Activated CD8-positive, alpha-beta T cell treated with anti-CD3 and anti-CD28 coated beads, Interleukin-2, amount 10 ng/mL, durations not matched to agents 7 days and 5 days (primary cell): ENCODE measurements around the gene SYCP2. TPM values are rescaled to one million over a fixed set of nuclear protein-coding genes. Genes with fewer than 3 reads are reported as not detected.

Experiments
- ATAC-seq: fragments of 150-1000 bp; cut with Tn5 transposase; one replicate; pipeline ENCODE4 v1.10.0; 2021; ENCODE audit warnings: moderate library complexity
- CTCF ChIA-PET: fragments of 350-600 bp; sonication (Branson Sonifier 250); formaldehyde crosslinking; loops from one replicate; lab custom pipeline; 2021; ENCODE audit warnings: antibody characterized with exemption; lab: Charles Lee
- POLR2A ChIA-PET: fragments of 350-600 bp; sonication (Branson Sonifier 250); formaldehyde crosslinking; loops from one replicate; lab custom pipeline; 2021; ENCODE audit warnings: antibody characterized with exemption; lab: Charles Lee
- DNase-seq: peaks from one replicate; pipeline ENCODE4 v3.0.0-alpha.2; 2020
- H3K27ac Mint-ChIP-seq: one replicate; pipeline ENCODE4 v1.8.0; 2021; ENCODE audit warnings: mild to moderate bottlenecking, mixed read lengths
- H3K27me3 Mint-ChIP-seq: one replicate; pipeline ENCODE4 v1.8.0; 2021; ENCODE audit warnings: low read depth, mixed read lengths
- H3K36me3 Mint-ChIP-seq: one replicate; pipeline ENCODE4 v1.8.0; 2021; ENCODE audit warnings: low read depth, mixed read lengths
- H3K4me1 Mint-ChIP-seq: one replicate; pipeline ENCODE4 v1.8.0; 2021; ENCODE audit warnings: low read depth, mixed read lengths
- H3K4me3 Mint-ChIP-seq: one replicate; pipeline ENCODE4 v1.8.0; 2021; ENCODE audit warnings: mild to moderate bottlenecking, mixed read lengths
- H3K9me3 Mint-ChIP-seq: one replicate; pipeline ENCODE4 v1.8.0; 2022; ENCODE audit warnings: mixed read lengths; ENCODE audit not compliant: insufficient read depth
- total RNA-seq, 2 experiments: library from RNA; stranded (reverse); gene quantifications; one replicate each; pipeline ENCODE4 v1.2.3, GENCODE V29; 2021

The SYCP2 gene
- total RNA-seq, 2 experiments from 2014 or later = 6.5 to 6.6 TPM

DNA sequence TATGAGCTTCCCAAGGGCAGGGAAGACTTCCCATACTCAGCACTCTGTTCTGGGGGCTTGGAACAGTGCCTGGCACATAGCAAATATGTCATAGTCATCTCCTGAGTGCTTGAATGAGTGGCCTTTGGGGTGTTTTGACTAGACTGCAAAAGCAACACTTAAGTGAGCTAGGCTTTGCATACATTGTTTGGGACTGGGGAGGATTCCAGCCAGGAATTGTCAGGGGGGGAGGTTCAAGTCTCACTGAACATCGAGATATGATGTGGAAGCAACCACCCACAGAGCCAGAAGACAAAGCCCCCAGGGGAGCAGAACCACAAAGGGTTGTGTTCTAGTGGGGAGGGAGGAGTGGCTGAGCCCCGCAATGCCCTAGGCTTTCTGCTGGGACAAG, 98.4 kb downstream of the SYCP2 start:
- ChIA-PET POLR2A (no interaction called here), CTCF (interaction anchor here (1.4 kb wide), 1 partner anchor 17 kb away, joined by 3 read pairs; no protein-coding TSS in a partner anchor)
- H3K4me3 Mint-ChIP-seq = no peak overlapping the region
- no peak for DNase-seq
- H3K27ac Mint-ChIP-seq = no peak overlapping the region
- H3K36me3 Mint-ChIP-seq = no peaks in the 10 kb centered on the region
- no peaks in the 10 kb centered on the region for H3K9me3 Mint-ChIP-seq
- ATAC-seq = no peak
- peaks cover 13% of the 10 kb centered on the region for H3K27me3 Mint-ChIP-seq
- H3K4me1 Mint-ChIP-seq = no peaks in the 10 kb centered on the region

DNA sequence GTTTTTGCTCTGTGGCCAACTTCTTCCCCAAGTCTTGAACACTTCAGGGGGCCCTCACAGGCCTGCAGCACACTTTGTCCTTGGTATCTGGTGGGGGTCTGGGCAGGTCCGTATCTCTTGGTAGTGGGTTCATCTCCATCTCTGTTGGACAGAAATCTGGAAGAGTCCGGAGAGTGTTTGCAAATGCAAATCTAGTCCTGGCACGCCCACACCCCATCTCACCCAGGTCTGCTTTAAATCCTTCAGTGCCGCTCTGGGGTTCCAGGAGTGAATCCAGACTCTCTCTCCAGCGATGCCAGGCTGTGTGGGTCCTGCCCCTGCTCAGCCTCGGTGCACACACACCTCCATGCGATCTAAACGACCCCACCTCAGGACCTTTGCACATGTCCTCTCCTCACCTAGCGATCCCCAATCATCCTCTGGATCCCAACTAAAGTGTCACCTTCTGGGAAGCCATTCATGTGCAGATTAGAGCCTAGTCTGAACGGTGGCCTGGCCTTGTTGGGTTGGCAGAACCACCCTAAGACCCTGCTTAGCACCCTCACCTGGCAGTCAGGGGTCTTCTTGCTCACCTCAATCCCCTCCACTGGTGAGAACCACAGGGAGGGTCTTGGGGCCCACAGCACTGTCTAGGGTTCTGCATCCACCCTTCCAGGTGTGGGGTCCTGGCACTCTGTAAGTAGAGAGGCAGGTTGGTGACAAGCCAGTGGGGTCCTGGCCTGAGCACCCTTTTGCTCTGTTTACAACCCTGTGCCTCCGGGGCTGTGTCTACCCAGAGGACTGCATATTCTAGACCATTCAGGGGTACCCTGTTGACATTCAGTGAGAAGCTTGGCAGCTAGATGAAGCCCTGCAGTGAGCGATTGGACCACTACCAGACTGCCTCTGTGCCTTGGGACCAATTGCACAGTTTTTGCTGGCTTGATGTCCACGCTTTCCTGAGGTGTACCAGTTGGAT, 100.8 kb downstream of the SYCP2 start:
- no peak for ATAC-seq
- no peaks in the 10 kb centered on the region for H3K36me3 Mint-ChIP-seq
- H3K27ac Mint-ChIP-seq = no peak overlapping the region
- CTCF ChIA-PET = interaction anchor here (0.6 kb wide), 1 partner anchor 582 kb away, joined by 3 read pairs; no protein-coding TSS in a partner anchor
- peaks cover 11% of the 10 kb centered on the region for H3K27me3 Mint-ChIP-seq
- H3K4me1 Mint-ChIP-seq = no peaks in the 10 kb centered on the region
- POLR2A ChIA-PET = no interaction called here
- no peak overlapping the region for H3K4me3 Mint-ChIP-seq
- no peak for DNase-seq
- no peaks in the 10 kb centered on the region for H3K9me3 Mint-ChIP-seq

DNA sequence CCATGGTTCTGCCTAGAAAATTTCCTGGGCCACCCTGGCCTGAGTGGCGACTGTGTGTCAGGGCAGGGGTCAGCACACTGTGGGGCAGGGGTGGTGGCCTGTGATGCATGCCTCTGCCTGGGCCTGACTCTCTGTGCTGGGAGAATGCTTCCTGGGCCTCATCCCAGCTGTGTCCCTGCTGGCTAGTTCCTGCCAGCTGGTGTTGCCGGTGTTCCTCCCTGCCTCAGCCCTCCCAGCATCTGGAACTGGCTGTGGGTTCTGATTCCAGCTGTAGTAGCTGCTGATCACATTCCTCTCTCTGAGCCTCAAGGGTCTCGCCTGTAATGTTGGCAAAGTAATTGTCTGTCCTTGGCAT, 101.5 kb downstream of the SYCP2 start:
- CTCF ChIA-PET = no interaction called here
- Mint-ChIP-seq H3K9me3 (no peaks in the 10 kb centered on the region), H3K36me3 (no peaks in the 10 kb centered on the region), H3K4me1 (no peaks in the 10 kb centered on the region), H3K27me3 (peaks cover 10% of the 10 kb centered on the region), H3K4me3 (no peak overlapping the region), H3K27ac (no peak overlapping the region)
- no peak for DNase-seq
- no peak for ATAC-seq
- POLR2A ChIA-PET = no interaction called here

DNA sequence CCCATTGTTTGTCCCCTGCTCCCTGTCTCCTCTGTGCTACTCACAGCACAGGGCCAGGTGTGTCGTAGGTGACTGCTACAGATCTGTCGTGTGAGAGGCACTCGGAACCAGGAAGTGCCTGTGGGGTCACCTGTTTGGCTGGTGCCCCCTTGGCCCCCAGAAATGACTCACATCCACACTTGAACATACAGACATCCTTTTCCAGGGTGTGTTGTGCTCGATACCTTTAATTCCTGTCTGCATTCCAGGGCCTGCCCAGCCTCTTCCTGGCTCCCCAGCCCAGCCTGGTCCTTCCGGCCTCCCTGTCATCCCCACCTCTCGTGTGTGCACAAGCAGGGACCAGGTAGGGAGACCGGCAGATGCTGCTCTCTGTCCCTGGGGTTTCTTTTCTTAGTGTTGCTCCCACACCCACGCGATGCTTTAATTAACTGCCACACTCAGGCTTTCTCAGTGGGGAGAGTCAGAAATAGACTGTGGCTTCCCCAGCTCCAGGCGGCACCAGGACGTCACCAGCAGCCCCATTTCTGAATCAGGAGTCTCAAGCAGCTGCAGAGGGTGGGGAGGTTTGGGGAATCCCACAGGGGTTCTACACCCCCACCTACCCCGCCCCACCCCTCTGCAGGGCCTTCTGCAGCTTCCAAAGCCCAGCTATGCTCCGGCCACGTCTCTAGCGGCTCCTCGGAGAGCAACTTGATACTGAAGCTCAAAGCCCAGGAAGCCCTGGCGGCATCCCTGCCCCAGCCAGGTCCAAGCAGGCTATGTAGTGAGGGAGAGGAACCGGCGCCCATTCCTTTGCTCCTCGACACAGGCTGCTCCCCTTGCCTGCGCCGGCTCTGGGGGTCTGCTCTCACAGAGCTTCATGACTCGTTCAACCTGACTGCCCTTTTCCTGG, 102.2 kb downstream of the SYCP2 start:
- ChIA-PET CTCF (interaction anchor here (0.6 kb wide), 1 partner anchor 430 kb away, joined by 3 read pairs; no protein-coding TSS in a partner anchor), POLR2A (no interaction called here)
- Mint-ChIP-seq H3K4me3 (no peak overlapping the region), H3K9me3 (no peaks in the 10 kb centered on the region), H3K27ac (no peak overlapping the region), H3K4me1 (no peaks in the 10 kb centered on the region), H3K27me3 (peaks cover 10% of the 10 kb centered on the region), H3K36me3 (no peaks in the 10 kb centered on the region)
- no peak for DNase-seq
- ATAC-seq = no peak

DNA sequence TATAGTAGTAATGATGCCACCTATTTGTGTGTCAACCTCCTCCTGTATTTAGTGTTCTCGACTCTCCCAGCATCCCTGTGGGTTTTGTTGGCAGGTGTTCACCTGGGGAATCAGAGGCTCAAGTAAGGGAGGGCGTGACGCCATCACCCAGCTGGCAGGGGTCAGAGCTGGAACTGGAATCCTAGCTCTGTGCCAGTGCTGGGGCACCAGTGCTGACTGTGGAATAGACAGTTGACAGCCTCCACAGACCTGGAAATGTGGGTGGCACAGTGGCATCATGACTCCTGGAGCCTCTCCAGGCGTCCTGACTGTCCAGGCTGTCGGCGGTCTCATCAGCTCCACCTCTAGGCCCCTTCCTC, 102.8 kb downstream of the SYCP2 start:
- H3K27me3 Mint-ChIP-seq = peaks cover 7% of the 10 kb centered on the region
- H3K36me3 Mint-ChIP-seq = no peaks in the 10 kb centered on the region
- no peak for DNase-seq
- no peaks in the 10 kb centered on the region for H3K4me1 Mint-ChIP-seq
- ChIA-PET POLR2A (no interaction called here), CTCF (no interaction called here)
- no peak overlapping the region for H3K4me3 Mint-ChIP-seq
- no peak for ATAC-seq
- H3K27ac Mint-ChIP-seq = no peak overlapping the region
- no peaks in the 10 kb centered on the region for H3K9me3 Mint-ChIP-seq

DNA sequence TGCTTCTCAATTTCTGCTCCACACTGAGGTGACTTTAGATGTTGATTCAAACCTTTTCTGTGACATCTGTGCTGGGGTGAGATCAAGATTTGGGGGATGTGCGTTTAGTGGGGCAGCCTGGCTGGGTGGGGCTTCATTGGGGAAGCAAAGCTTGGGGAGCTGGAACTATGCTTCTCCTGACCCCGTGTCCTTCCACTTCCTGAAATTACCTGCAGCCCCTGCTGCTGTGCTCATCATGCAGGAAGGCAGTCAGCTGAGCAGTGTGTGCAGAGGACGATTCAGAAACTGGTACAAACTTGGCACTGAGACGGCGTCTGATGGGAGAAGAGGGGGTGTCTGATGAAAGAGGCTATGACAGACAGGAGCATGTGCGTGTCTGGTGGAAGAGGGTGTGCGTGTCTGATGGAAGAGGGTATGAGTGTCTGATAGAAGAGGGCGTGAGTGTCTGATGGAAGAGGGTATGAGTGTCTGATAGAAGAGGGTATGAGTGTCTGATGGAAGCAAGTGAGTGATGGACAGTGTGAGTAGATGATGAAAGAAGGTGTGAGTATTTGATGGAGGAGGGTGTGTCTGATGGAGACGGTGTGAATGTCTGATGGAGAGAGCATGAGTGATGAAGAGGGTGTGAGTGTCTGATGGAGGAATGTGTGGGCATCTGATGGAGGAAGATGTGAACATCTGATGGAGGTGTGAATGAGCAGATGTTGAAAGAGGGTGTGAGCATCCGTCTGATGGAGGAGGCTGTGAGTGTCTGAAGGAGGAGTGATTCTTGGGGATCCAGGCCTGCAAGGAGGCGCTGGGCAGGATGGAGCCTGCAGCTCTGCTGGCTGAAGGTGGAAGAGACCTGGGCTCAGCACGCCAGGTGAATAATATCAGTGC, 103.4 kb downstream of the SYCP2 start:
- no peaks in the 10 kb centered on the region for H3K36me3 Mint-ChIP-seq
- DNase-seq (no peak), ATAC-seq (no peak)
- H3K4me1 Mint-ChIP-seq = no peaks in the 10 kb centered on the region
- CTCF ChIA-PET = no interaction called here
- H3K27ac Mint-ChIP-seq = peak overlapping the region; percentile 3
- POLR2A ChIA-PET = no interaction called here
- peaks cover 7% of the 10 kb centered on the region for H3K27me3 Mint-ChIP-seq
- H3K9me3 Mint-ChIP-seq = no peaks in the 10 kb centered on the region
- H3K4me3 Mint-ChIP-seq = no peak overlapping the region

DNA sequence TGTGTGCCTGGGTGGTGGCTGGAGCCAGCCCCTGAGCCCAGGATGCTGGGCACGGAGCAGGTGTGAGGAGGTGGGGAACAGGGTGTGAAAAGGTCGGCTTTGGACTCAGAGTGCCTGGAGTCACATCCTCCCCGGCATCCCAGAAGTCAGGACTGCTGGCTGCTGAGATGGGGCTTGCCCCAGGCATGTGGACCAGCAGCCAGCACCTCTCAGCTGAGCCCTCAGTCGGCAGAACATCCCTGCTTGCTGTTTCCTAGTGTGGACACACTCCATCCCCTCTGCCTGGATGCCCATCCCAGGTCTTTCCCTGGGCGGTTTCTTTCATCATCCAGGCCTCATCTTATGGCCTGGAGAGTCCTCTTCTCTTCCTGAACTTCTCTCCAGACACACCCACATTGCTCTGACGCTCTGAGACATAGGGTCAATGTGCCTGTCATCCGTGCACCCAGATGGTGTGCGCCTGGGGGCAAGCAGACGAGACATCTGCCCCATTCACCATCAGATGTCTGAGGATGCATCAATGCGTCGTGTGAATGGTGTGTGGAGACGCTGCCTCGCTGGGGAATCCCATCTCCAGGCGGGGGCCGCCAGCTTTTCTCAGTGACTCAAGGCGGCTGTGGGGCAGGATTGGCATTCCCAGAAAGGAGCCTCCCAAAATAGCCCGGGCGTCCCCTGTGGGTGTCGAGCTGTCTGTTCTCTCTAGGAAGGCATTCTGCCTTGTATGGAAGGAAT, 104.2 kb downstream of the SYCP2 start:
- no peak for ATAC-seq

DNA sequence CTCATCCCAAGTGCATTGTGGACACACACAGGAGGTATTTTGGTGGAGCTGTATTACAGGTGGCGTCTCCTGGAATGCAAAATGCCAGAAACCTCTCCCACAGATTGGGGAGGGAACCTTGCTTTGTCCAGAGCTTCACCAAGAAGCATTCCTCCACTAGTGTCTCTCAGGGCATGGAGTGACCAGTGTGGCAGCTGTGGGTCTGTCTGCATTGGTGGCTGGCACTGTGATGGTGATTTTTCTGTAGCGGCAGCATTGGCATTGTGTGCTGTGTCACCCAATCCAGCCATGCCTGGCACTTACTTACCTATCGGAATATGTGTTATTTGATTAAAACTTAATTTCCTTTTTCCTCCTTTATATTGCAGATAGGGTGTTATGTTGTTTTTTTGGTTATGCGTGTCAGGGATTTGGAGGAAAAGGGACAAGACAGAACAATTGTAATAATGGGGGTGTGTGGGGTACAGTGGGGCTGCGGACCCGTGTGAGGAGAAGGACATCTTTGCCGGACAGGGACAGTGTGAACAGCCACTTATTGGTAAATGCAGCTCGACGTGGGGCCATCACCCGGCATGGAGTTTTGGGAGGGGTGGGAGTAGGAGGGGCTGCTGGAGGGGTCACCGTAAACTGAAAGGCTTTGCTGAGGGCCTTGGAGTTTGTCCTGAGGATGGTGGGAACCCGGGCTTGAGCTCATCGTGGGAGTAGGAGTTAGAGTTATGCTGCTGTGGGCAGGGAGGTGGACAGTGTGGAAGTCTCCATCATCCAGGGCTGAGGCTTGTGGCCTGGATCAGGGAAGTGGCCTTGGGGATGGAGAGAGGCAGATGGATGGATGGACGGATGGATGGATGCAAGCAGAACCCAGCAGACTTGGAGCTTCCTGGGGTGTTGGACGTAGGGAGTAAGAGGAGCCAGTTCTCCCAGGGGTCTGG, 105.0 kb downstream of the SYCP2 start:
- Mint-ChIP-seq H3K27me3 (peaks cover 3% of the 10 kb centered on the region), H3K27ac (no peak overlapping the region), H3K9me3 (no peaks in the 10 kb centered on the region), H3K4me1 (no peaks in the 10 kb centered on the region), H3K4me3 (no peak overlapping the region), H3K36me3 (no peaks in the 10 kb centered on the region)
- ATAC-seq (no peak), DNase-seq (no peak)
- ChIA-PET CTCF (no interaction called here), POLR2A (no interaction called here)

More for the DNA sequence above, 104.2 kb downstream of the SYCP2 start:
- Mint-ChIP-seq H3K4me1 (no peaks in the 10 kb centered on the region), H3K27ac (no peak overlapping the region), H3K4me3 (no peak overlapping the region), H3K9me3 (no peaks in the 10 kb centered on the region), H3K27me3 (peaks cover 3% of the 10 kb centered on the region), H3K36me3 (no peaks in the 10 kb centered on the region)
- ChIA-PET POLR2A (no interaction called here), CTCF (no interaction called here)
- no peak for DNase-seq

DNA sequence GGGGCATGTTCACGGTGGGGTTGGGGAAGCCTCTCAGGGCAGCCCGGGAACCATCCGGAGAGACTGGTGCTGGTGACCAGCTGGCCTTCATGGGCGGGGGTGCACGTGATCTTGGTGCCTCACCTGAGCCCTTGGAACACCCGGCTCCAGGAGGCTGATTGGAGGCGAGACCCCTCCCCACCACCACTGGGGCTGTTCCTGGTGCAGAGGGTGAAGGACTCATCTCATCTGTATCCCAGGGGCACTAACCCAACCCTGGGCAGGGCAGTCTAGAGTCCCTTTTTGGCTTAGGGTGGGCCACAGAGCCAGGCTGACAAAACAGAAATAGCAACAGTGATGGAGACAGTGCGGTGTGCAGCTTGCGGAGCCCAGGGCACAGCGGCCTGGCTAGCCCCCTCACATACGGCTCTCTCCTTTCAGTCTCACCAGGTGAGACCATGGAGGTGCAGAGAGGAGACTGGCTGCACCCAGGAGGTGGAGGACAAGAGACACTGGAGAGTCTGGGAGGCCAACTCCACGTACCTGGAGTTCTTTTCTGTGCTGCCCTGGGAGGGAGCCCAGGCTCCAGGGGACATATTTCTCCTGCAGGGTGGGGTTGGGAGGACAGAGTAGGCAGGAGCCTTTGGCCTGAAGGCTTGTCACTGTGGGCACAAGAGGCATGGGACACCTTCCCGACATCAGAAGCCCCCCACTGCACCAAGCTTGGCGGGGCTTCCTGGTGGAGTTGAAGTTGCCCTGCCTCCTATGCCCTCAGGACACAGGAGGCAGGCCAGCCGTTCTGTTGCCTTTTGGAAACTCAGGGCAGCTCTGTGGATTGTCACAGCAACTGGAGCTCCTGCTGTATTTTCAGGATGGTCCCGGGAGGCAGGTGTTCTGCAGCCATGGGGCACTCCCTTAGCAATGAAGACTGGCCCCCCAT, 106.0 kb downstream of the SYCP2 start:
- no peaks in the 10 kb centered on the region for H3K9me3 Mint-ChIP-seq

More for the DNA sequence above, 106.0 kb downstream of the SYCP2 start:
- H3K36me3 Mint-ChIP-seq = no peaks in the 10 kb centered on the region
- no peaks in the 10 kb centered on the region for H3K4me1 Mint-ChIP-seq
- H3K27ac Mint-ChIP-seq = no peak overlapping the region
- peaks cover 3% of the 10 kb centered on the region for H3K27me3 Mint-ChIP-seq
- CTCF ChIA-PET = no interaction called here
- no peak overlapping the region for H3K4me3 Mint-ChIP-seq
- POLR2A ChIA-PET = no interaction called here
- ATAC-seq = no peak
- no peak for DNase-seq
